Measurements from ENCODE around the gene FGF18.
"Not testable (repeated sequence)": the region's sequence is repeated elsewhere in the genome, so short reads cannot be mapped to it uniquely, and the experiment has no call there.

DNA sequence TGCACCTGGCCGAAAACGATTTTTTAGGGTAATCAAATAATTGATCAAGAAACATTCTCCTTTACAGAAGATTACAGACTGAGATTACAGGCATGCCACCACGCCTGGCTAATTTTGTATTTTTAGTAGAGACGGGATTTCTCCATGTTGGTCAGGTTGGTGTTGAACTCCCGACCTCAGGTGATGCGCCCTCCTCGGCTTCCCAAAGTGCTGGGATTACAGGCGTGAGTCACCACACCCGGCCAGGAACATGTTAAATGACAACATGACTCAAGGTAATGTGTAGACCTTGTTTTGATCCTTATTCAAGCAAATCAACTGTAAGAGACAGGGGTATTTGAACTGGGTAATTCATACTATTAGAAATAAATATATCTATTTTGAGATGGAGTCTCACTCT, 35.0 kb upstream of the FGF18 start:
- TF ChIP-seq, protein P1, sequence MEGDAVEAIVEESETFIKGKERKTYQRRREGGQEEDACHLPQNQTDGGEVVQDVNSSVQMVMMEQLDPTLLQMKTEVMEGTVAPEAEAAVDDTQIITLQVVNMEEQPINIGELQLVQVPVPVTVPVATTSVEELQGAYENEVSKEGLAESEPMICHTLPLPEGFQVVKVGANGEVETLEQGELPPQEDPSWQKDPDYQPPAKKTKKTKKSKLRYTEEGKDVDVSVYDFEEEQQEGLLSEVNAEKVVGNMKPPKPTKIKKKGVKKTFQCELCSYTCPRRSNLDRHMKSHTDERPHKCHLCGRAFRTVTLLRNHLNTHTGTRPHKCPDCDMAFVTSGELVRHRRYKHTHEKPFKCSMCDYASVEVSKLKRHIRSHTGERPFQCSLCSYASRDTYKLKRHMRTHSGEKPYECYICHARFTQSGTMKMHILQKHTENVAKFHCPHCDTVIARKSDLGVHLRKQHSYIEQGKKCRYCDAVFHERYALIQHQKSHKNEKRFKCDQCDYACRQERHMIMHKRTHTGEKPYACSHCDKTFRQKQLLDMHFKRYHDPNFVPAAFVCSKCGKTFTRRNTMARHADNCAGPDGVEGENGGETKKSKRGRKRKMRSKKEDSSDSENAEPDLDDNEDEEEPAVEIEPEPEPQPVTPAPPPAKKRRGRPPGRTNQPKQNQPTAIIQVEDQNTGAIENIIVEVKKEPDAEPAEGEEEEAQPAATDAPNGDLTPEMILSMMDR (IDR thresholded peaks at IDR 0.05 in 4 of 5, conservative IDR thresholded peaks at IDR 0.05 in 1 of 5), result not testable (repeated sequence)
- TF ChIP-seq POLR2A (IDR thresholded peaks at IDR 0.05), result not testable (repeated sequence)

Data from gastrocnemius medialis (tissue), 4 donors.